ENCODE data around the gene ZNF532.

DNA sequence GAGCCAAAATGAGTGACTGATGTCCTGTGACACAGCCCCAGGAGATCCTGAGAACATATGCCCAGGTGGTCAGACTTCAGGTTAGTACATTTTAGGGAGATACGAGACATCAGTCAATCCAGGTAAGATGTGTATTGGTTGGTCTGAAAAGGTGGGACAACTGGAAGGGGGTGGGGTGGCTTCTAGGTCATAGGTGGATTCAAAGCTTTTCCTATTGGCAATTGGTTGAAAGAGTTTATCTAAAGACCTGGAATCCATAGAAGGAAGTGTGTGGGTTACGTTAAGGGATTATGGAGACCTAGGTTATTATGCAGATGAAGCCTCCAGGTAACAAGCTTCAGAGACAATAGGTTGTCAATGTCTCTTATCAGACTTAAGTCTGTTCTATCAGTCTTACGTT, 136.5 kb downstream of the ZNF532 start:
- TF ChIP-seq, protein P1, sequence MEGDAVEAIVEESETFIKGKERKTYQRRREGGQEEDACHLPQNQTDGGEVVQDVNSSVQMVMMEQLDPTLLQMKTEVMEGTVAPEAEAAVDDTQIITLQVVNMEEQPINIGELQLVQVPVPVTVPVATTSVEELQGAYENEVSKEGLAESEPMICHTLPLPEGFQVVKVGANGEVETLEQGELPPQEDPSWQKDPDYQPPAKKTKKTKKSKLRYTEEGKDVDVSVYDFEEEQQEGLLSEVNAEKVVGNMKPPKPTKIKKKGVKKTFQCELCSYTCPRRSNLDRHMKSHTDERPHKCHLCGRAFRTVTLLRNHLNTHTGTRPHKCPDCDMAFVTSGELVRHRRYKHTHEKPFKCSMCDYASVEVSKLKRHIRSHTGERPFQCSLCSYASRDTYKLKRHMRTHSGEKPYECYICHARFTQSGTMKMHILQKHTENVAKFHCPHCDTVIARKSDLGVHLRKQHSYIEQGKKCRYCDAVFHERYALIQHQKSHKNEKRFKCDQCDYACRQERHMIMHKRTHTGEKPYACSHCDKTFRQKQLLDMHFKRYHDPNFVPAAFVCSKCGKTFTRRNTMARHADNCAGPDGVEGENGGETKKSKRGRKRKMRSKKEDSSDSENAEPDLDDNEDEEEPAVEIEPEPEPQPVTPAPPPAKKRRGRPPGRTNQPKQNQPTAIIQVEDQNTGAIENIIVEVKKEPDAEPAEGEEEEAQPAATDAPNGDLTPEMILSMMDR (IDR thresholded peaks at IDR 0.05 in 2 of 3, conservative IDR thresholded peaks at IDR 0.05 in 1 of 3; ENCODE audit: insufficient read depth in 2 of 3, low read depth in 1 of 3, low read length in 3 of 3): no peak
- no peak for TF ChIP-seq POLR2AphosphoS5 (IDR thresholded peaks at IDR 0.05; ENCODE audit: control insufficient read depth, insufficient read depth, low read depth, low read length)
- TF ChIP-seq EZH2 (IDR thresholded peaks at IDR 0.05; ENCODE audit: borderline replicate concordance, low read depth, low read length): no peak
- TF ChIP-seq, protein P2, sequence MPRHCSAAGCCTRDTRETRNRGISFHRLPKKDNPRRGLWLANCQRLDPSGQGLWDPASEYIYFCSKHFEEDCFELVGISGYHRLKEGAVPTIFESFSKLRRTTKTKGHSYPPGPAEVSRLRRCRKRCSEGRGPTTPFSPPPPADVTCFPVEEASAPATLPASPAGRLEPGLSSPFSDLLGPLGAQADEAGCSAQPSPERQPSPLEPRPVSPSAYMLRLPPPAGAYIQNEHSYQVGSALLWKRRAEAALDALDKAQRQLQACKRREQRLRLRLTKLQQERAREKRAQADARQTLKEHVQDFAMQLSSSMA (CRISPR knock-in tag; IDR thresholded peaks at IDR 0.05): no peak
- no peak for TF ChIP-seq NFYB (IDR thresholded peaks at IDR 0.05; ENCODE audit: extremely low read depth, insufficient read length)
- no peak for TF ChIP-seq SMAD1 (IDR thresholded peaks at IDR 0.05; ENCODE audit: low read depth, low read length, partially characterized antibody)
- no peak for TF ChIP-seq ELF4 (CRISPR knock-in tag; IDR thresholded peaks at IDR 0.05)
- TF ChIP-seq ZFP36 (IDR thresholded peaks at IDR 0.05; ENCODE audit: low read depth, low read length, partially characterized antibody): no peak
- TF ChIP-seq CREBBP (IDR thresholded peaks at IDR 0.05; ENCODE audit: low read depth, low read length): no peak
- no peak for TF ChIP-seq SMARCA5 (IDR thresholded peaks at IDR 0.05)
